Gastroesophageal sphincter (tissue), 4 donors: ENCODE results near the gene GALNT10. TPM values are rescaled to one million over a fixed set of nuclear protein-coding genes. Genes with fewer than 3 reads are reported as not detected.

Experiments used
- ATAC-seq: fragments of 150-250 bp; one replicate; pipeline ENCODE4 v1.9.1; 2016; ENCODE audit warnings: mild to moderate bottlenecking, moderate library complexity
- H3K27ac ChIP-seq, 4 donors: fragments of 200-600 bp; sonication (generic) in 3 of 4; 1 replicate in 3 of 4; 2 replicates in 1 of 4; pipeline ENCODE4 v1.5.1; 2016 to 2019
- H3K27me3 ChIP-seq: fragments of 200-600 bp; sonication (generic); one replicate; pipeline ENCODE4 v1.5.1; 2019
- H3K36me3 ChIP-seq, 2 donors: fragments of 200-600 bp; sonication (generic); one replicate each; pipeline ENCODE4 v1.5.1; 2019; ENCODE audit warnings: control low read depth in 1 of 2
- H3K4me1 ChIP-seq, 3 donors: fragments of 200-600 bp; sonication (generic); 1 replicate in 2 of 3; 2 replicates in 1 of 3; pipeline ENCODE4 v1.5.1; 2016 to 2019; ENCODE audit warnings: control low read depth in 2 of 3
- H3K4me3 ChIP-seq, 2 donors: fragments of 200-600 bp; sonication (generic); one replicate each; pipeline ENCODE4 v1.5.1; 2019; ENCODE audit warnings: mild to moderate bottlenecking in 1 of 2, moderate library complexity in 1 of 2
- H3K9me3 ChIP-seq, 3 donors: fragments of 200-600 bp; sonication (generic); one replicate each; pipeline ENCODE4 v1.5.1; 2017 to 2019; ENCODE audit warnings: control low read depth in 2 of 3
- EP300 ChIP-seq: sonication (generic); formaldehyde crosslinking; IDR thresholded peaks from one replicate; pipeline ENCODE4 v1.6.1; 2017; ENCODE audit warnings: antibody characterized with exemption, mild to moderate bottlenecking
- POLR2A ChIP-seq, 2 donors: fragments of 450-650 bp; IDR thresholded peaks; one replicate each; pipeline ENCODE4 v1.6.1; 2017; ENCODE audit warnings: antibody characterized with exemption in 2 of 2, mild to moderate bottlenecking in 2 of 2, moderate library complexity in 1 of 2
- POLR2AphosphoS5 ChIP-seq: sonication (generic); formaldehyde crosslinking; IDR thresholded peaks from one replicate; pipeline ENCODE4 v1.6.1; 2017; ENCODE audit warnings: antibody characterized with exemption
- WGBS, 2 donors: methylation state at CpG; one replicate each; pipeline ENCODE4 v1.1.5; 2018; ENCODE audit warnings: low coverage in 1 of 2; 5-methylcytosine and 5-hydroxymethylcytosine counted together
- total RNA-seq, 4 donors: library from RNA; depleted of rRNA; stranded (reverse); fragments of >200 nt; gene quantifications; one replicate each; pipeline ENCODE4 v1.1.0, GENCODE V29; 2016
- TF ChIP-seq, protein P1 (sequence below), 4 experiments: fragments of 200-600 bp in 2 of 4; fragments of 450-650 bp in 2 of 4; sonication (generic) in 1 of 4; IDR thresholded peaks; one replicate each; pipeline ENCODE4 v1.5.1; 2017 to 2019; ENCODE audit warnings: antibody characterized with exemption in 4 of 4, mild to moderate bottlenecking in 2 of 4, moderate library complexity in 2 of 4

The GALNT10 gene
- total RNA-seq, 4 donors from 2014 or later = 19.1 to 49.1 (median 34.0) TPM

DNA sequence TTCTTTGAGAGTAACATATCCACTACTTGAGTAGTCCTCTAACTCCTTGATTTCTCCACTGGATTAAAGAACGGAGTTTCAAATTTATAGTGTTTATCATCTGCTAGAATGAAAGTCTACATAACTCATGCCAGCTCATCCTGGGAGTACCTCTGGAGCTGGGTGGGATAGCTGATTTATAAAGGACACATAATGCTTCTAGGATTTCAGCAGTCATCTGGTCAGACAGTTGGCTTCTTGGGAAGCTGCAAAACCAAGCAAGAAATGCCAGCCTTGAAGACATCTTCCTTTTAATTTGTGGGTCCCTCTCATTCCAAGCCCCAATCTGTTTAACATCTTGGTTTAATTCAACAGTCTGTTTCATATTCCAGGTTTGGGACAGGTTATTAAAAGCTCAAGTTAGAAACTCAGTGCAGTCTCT, 3.2 kb downstream of the GALNT10 start:
- H3K27ac ChIP-seq = peak overlapping the region in 3 of 4 donors; percentile 27 to 38 (median 37)
- WGBS, 2 donors = 10 to 60% methylated on average over 1 of the region's 1 CpG

DNA sequence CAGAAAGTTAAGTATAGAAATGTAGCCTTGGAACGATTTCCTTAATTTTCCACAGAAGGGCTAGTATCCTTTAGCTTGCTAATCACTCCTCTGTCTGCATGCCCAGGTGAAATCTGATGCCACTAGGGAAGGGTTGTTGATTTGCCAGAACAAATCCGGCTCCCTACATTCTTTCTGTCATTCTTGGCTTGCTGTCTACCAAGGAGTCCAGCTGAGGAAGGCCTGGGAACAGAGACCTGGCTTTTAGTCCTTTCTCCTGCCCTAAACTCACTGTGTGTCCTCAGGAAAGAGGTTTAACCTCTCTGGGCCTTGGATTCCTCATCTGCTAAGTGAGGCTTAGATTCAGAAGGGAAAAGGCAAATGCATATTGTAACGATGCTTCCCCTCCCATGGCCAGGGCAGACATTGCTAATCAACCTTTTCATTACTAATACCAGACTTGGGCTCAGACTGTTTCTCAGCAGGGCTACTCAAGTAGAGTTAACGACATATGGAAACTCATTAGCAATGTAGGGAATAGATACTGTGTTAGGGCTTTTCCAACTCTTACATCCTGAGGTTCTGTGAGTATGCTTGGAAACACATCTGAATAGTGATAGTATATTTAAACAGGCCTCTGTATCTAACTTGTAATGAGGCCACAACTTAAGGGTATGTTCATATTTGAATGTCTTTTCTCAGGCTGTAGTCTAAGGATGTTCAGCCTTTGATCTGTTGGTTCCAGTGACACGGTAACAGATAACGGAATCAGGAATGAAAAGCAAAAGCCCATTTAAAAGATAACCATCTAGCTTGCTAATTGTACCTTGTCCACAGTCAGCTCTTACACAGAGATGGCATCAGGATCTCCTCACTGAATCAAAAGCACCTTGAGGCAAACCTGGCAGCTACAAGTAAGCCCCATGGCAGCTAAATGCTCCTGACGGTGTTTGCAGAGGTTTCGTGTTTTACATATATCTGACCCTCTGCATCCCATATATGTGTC, 4.1 kb downstream of the GALNT10 start:
- no peak overlapping the region for H3K4me3 ChIP-seq
- TF ChIP-seq POLR2AphosphoS5 (no peak), EP300 (no peak), POLR2A (IDR thresholded peaks at IDR 0.05) (no peak)
- TF ChIP-seq, protein P1, sequence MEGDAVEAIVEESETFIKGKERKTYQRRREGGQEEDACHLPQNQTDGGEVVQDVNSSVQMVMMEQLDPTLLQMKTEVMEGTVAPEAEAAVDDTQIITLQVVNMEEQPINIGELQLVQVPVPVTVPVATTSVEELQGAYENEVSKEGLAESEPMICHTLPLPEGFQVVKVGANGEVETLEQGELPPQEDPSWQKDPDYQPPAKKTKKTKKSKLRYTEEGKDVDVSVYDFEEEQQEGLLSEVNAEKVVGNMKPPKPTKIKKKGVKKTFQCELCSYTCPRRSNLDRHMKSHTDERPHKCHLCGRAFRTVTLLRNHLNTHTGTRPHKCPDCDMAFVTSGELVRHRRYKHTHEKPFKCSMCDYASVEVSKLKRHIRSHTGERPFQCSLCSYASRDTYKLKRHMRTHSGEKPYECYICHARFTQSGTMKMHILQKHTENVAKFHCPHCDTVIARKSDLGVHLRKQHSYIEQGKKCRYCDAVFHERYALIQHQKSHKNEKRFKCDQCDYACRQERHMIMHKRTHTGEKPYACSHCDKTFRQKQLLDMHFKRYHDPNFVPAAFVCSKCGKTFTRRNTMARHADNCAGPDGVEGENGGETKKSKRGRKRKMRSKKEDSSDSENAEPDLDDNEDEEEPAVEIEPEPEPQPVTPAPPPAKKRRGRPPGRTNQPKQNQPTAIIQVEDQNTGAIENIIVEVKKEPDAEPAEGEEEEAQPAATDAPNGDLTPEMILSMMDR (IDR thresholded peaks at IDR 0.05) = no peak
- no peak for ATAC-seq
- peaks cover 0 to 12% of the 10 kb centered on the region in 2 donors for H3K36me3 ChIP-seq
- H3K27ac ChIP-seq = peak overlapping the region in 3 of 4 donors; percentile 21 to 38 (median 27)
- 43 to 74% methylated on average over 5 to 8 of the region's 8 CpGs for WGBS, 2 donors
- H3K27me3 ChIP-seq = no peaks in the 10 kb centered on the region
- H3K9me3 ChIP-seq = no peaks in the 10 kb centered on the region
- peaks cover 0 to 77% (median 35%) of the 10 kb centered on the region in 3 donors for H3K4me1 ChIP-seq

More for the DNA sequence above, 3.2 kb downstream of the GALNT10 start:
- H3K27me3 ChIP-seq = no peaks in the 10 kb centered on the region
- ATAC-seq = no peak
- peaks cover 0 to 76% (median 31%) of the 10 kb centered on the region in 3 donors for H3K4me1 ChIP-seq
- peaks cover 0 to 11% of the 10 kb centered on the region in 2 donors for H3K36me3 ChIP-seq
- no peaks in the 10 kb centered on the region for H3K9me3 ChIP-seq
- H3K4me3 ChIP-seq = no peak overlapping the region
- TF ChIP-seq EP300 (no peak), POLR2AphosphoS5 (no peak), POLR2A (IDR thresholded peaks at IDR 0.05) (no peak)
- TF ChIP-seq, protein P1 (IDR thresholded peaks at IDR 0.05) = no peak

DNA sequence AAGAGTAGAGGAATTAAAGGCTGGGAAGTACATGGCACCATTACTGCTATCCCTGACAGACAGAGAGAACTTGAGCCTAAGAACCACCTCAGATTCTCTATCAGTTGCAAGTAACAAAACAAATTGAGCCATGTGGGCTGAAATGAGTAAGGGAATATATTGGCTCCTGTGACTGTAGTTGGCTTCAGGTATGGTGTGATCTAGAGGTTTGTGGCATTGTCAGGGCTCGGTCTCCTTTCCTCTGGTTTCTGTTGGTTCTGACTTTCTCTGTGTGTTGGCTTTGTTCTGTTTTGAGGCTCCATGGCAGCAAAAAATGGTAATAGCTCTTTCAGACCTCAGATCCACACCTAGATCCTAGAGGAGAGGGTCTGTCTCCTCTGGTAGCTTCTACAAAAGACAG, 5.7 kb downstream of the GALNT10 start:
- Histone ChIP-seq H3K4me1 (peaks cover 0 to 74% (median 40%) of the 10 kb centered on the region in 3 donors), H3K36me3 (peaks cover 0 to 12% of the 10 kb centered on the region in 2 donors), H3K9me3 (no peaks in the 10 kb centered on the region), H3K27me3 (no peaks in the 10 kb centered on the region), H3K27ac (no peak overlapping the region), H3K4me3 (no peak overlapping the region)
- ATAC-seq = no peak
- WGBS, 2 donors = 100% methylated on average over 1 of the region's 1 CpG
- TF ChIP-seq, protein P1 (IDR thresholded peaks at IDR 0.05) = no peak
- no peak for TF ChIP-seq EP300
- TF ChIP-seq POLR2A (IDR thresholded peaks at IDR 0.05) = no peak
- TF ChIP-seq POLR2AphosphoS5 = no peak

DNA sequence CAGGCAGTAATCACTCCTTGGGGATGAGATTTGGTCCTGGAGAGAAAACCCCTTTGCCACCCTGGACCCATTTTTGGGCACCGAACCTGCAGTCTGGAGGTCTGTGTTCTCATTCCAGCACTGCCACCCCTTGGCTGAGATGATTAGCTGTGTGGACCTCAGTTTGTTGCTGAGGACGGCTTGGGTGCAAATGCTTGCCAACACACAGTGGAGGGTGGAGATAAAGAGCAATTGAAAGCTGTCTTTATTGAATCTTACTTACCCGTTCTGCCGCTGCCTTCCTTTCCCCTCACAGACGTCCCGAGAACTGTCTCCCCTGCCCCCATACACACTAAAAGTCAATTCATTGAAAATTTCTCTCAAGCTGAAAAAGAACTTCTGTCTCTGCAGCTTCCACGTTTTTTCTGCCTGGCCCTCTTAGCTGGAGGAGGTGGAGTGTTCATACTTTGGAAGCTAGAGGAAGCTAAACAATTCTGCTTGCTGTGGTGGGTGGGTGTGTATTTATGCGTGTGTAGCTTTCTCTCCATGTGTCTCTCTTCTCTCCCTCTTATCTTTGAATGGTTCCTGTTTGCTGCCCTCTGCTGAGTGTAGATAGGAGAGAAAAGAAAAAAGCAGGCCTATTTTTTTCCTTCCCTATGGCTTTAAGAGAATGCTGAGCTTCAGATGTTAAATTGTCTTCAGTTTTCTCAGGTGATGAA, 6.6 kb downstream of the GALNT10 start:
- Histone ChIP-seq H3K27me3 (no peaks in the 10 kb centered on the region), H3K4me1 (peaks cover 0 to 68% (median 37%) of the 10 kb centered on the region in 3 donors), H3K4me3 (no peak overlapping the region), H3K36me3 (peaks cover 0 to 12% of the 10 kb centered on the region in 2 donors), H3K27ac (no peak overlapping the region), H3K9me3 (no peaks in the 10 kb centered on the region)
- TF ChIP-seq, protein P1 (IDR thresholded peaks at IDR 0.05) = no peak
- no peak for TF ChIP-seq POLR2A (IDR thresholded peaks at IDR 0.05)
- ATAC-seq = no peak
- 32 to 56% methylated on average over 6 to 8 of the region's 8 CpGs for WGBS, 2 donors
